Stimulated activated CD8-positive, alpha-beta memory T cell treated with anti-CD3 and anti-CD28 coated beads, Interleukin-4, amount 100 ng/mL, for 1 hour (primary cell): ENCODE measurements around the gene TCP11.

Experiments used
- DNase-seq, 2 donors: peaks; one replicate each; pipeline ENCODE4 v3.0.0-alpha.2; 2020; ENCODE audit warnings: low read depth in 2 of 2, low spot score in 1 of 2

Gene TCP11

DNA sequence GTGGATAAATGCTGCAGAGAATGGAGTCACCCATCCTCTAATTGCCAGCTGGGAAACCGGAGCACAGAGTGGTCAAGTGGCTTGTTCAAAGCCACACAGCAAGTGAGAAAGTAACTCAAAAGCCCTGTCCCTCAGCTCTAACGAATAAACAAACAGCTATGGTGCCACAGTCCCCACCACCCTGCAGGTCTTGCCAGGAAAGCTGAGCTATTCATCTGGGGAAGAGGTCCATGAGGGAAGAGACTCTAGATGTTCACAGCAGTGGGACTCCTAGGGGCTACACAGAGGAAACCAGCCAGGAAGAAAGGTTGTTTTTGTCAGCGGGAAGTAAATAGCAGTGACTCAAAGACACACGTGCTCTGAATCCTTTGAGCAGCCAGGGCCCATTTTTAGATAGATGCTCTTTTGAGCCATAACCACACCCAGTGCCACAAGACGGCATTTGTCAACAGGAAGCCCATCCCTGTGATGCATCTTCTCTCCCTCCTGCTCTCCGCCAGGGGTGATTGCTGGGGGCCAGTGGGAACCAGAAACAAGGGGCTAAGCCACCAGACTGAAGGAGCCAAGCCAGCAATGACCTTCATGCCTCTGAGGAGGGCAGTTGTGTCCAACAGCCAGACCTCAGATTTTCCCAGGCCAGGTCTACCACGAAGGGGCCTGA lies 32.4 kb upstream of the TCP11 start:
- no peak for DNase-seq

DNA sequence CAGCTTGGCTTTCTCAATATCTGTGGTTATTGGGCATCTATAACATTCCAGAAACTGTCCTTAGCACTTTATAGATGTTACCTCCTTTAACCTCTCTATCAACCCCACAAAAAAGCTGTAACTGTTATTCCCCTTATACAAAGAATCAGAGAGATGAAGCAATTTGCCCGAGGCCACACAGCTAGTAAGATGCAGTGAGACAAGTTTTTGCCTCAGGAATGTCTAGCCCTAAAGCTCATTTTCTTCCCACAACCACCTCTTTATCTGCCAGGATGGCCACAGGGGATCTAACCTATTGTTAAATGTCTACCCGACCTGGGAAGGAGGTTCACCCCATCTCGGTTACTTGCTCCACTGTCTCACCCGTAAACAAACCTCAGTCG lies 31.9 kb upstream of the TCP11 start:
- no peak for DNase-seq

DNA sequence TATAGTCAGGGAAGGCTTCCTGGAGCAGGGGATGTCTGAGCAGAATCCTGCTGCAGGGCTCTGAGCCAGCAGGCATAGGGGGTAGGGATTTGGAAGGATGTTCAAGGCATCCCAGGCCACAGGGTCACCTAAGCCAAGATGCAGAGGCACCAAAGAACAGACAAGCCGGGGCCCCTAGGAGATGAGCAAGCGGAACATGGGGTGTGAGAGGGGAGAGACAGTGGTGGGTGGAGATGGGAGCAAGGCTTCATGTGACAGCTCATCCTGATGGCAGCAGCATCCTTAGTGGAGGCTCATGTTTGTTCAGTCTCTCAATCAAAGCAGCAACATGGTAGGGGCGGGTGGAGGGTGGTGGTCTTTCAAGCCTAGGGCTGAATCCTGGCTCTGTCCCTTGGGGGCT lies 29.8 kb upstream of the TCP11 start:
- DNase-seq = no peak

DNA sequence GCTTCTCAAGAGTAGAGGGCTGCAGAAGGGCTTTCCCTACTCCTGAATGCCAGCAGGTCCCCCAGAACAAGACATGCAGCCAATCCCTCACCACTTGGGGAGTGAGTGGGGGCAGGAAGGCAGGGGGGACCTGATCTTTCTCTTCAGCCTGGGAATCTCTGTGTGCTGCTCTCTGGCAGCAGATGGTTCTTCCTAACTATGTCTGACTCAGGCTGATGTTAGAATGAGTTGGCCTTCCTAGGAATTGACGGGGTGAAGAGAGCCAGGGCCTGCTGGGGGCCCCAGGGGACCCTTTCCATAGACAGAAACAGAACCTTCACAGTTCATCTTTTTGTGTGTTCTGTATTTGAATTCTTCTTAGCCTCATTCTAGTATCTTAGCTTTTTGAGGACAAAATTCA lies 29.0 kb upstream of the TCP11 start:
- no peak for DNase-seq

DNA sequence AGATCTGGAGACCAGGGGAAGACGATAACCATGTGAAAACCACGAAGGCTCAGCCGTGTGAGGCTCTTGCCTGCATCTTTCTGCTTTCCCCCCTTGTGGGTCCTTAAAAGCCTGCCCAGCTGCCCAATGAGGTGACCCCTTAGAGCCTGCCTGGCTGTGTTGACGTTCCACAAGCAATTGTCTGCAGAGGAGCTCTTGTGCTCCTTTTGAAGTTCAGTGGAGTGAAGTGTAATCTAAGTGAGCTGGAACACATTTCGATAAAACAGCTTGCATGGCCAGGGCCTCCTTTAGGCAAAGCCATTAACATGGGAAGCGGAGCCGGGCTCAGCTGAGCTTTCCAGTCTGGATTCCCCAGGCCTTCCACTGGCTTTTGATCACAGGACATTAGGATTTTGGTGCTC lies 27.3 kb upstream of the TCP11 start:
- no peak for DNase-seq

DNA sequence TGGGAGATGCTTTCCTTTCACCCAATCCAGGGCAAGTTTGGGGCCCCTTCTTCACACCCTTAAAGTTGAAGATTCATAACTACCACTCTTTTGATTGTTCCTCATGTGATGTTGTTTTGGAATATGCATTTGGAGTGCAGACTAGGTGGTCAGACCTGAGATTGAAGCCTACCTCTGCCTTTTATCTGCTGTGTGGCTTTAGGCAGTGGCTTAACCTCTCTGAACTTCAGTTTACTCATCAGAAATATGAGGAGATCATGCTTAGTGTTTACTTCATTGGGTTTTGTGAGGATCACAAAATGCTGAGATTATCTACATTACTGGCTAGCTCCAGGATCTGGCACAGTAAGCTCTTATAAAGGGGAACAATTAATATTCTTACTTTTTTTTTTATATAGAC lies 26.4 kb upstream of the TCP11 start:
- DNase-seq = no peak

DNA sequence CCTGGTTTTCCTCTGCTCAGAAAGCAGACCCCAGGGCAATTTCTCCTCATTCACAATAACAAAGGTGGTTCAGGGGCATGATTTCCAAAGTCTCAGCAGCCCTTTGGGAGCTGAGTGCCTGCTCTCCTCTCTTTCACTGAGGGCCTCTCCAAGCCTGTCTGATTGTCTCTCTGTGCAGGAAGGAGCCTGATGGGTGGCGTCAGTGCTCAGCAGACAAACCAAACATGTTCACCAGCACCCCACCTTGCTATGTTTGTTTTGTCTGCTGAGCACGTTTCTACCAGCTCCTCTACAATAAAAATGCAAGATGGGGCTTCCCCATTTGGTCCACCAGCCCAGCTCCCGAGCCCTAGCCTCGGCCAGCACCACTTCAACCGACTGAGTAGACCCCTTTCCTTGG lies 25.4 kb upstream of the TCP11 start:
- no peak for DNase-seq

DNA sequence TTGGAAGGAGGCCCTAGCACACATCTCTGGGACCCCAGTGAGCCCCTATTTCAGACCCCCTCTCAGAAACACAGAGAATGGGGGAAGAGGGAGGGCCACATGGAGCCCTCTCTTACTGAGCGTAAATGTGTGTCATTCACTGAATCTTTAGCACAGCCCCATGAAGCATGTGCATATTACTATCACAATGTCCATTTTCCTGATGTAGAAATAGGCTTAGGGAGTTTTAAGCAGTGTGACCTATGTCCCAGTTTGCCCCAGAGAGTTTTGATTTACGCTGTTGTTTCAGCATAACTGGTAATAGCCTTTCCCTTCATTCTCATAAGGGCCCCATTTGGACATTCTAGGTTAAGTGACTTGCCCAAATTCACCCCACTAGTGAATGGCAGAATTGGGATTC lies 25.0 kb upstream of the TCP11 start:
- no peak for DNase-seq

DNA sequence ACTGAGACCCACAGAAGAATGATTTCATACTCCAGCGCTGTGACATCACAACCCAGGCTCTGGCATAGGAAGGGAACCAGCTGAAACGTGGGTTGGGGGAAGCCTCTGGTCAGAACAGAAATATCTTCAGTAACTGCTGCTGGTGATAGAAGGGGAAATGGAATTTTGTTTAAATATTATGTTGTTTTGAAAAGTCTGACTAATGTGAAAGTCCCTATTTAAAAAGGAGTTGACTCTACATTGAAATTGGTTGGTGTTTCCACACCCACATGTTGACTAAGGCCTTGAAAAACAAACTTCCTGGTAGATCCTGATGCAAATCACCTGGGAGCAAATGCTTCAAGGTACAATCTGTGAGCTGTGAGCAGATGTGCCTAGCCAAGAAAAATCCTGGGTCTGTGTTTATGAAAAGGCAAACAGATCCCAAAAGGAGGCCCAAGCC lies 24.5 kb upstream of the TCP11 start:
- DNase-seq = no peak

DNA sequence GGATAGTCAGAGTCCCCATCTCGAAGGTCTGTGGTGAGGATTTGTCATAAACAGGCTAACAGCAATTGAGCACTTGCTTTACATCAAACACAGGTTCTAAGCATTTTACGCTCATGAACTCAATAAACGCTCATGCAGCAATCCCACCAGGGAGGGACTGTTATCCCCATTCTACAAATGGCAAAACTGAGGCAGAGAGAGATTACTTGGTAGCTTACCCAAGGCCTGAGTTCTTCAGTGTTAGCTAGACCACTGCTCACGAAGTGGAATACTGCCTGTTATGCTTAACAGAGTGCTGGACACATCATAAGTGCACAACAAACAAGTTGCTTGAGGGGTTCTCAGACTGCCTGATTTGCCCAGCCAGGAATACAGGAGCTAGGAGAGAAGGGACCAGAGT lies 23.7 kb upstream of the TCP11 start:
- no peak for DNase-seq

DNA sequence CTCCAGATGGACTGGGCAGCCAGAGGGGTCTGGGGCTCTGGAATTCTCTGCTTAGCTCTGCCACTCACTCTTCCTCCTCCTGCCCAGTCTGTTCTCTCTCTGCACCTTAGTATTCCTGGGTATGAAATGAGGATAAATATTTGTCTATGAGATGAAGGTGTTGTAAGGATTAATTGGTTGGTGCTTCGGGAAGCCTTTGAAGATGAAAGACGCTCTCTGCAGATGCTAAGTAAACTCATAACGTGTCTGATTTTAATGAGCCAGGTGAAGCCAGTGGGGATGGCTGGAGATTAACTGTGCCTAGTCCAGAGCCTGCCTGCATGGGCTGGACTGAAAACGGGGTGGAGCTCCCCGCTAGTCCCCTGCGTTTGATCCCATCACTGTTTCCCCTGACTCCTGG lies 23.1 kb upstream of the TCP11 start:
- no peak for DNase-seq

DNA sequence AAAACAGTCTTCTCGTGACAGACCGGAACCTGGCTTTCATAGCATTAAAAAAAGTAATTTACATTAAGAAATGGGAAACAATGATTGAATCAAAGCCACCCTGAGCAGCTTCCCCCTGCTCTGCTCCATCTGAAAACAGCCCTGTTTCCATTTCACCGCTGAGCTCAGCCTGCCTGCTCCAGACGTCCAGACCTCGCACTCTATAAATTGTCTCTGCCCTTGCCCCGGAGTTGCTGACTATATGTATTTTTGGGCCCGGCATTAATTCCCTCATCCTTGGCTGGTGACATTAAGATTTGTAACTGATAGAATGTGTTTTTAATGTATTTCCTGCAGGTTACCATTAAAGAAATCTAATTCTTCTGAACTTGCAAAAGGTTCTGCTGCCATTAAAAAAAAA lies 22.7 kb upstream of the TCP11 start:
- no peak for DNase-seq

DNA sequence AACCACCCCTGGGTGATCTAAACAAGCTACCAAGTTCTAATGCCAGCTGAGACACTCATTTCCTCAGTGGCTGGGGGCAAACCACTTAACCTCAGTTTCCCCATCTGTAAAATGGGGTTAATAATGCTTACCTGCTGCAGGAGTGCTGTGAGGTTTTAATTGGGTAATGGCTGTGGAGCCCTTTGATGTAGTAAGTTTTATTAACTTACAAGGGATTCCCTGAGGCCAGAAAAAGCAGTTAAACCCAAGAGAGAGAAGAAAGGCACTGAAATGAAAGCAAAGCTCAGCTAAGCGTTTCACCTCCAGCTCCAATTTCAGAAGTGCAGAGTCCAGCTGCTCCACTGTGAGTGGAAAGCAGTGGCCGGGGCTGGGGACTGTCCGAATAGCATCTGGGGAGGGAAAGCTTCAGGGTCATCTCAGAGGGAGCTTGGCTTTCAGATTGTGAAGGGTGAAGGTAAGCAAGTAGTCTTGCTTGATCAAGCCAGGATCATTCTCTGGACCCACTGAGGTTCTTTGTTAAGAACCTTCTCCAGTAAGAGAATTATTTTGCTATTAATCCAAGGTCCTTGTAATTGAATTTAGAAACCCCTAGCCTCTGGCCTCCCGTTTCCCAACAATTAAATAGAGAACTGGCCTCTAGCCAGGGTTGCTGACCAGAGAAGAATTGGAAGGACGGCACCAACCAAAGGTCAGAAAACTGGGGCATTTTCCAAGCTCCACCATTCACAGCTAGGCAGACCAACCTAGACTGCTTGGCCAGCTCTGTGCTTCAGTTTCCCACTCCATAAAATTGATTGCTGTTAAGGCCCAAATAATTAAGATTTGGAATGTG lies 20.9 kb upstream of the TCP11 start:
- DNase-seq = no peak

DNA sequence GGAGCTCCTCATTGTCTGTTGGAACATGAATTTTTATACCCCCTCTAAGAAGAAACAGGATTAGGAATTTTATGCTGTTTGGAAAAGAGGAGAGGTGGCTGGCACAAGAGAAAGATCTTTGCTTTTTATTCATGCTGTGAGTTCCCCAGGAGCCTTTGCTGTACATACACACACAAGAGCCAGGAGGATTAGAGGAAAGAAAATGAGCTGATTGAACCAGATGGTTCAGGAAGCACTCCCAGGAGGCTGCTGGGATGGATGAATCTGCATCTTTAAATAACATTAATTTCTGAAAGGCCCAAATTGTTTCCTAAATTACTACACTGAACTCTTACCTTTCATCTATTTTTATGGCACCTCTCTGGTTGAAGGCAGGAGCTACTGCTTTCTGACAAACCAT lies 20.1 kb upstream of the TCP11 start:
- no peak for DNase-seq

DNA sequence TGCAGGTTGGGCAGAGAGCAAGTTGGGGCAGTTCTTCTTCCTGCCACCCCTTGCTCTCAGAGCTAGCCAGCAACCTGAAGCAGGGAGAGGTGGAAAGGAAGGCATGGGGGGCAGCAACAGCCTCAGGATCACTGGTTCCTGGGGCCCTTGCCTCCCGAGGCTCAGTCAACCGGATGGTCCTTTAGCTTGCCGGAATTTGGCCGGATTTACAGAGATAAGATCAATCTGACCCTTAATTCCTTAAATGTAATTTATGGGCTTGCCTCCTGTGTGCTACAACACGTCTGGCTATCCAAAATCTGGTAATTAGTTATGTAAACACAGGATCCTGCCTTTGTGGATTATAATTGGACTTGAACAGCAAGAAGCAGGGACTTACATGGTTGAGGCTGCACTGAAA lies 19.5 kb upstream of the TCP11 start:
- DNase-seq = no peak

DNA sequence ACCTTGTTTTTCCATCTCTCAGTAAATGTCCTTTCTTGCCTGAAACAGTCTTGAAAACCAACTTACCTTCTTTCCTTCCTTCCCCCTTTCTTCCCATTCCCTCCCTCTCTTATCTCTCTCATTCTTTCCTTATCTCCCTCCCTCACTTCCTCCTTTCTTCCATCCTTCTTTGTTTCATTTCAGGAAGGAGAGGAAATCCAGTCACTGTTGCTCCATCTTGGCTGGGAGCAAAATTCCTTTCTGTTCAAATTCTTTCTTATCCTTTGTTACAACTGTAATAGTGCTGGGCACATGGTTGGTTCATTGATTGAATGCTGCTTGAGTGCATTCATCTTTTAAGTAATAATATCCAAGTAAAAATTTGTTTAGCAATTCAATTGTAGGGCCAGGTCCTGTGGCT lies 17.4 kb upstream of the TCP11 start:
- DNase-seq = no peak

DNA sequence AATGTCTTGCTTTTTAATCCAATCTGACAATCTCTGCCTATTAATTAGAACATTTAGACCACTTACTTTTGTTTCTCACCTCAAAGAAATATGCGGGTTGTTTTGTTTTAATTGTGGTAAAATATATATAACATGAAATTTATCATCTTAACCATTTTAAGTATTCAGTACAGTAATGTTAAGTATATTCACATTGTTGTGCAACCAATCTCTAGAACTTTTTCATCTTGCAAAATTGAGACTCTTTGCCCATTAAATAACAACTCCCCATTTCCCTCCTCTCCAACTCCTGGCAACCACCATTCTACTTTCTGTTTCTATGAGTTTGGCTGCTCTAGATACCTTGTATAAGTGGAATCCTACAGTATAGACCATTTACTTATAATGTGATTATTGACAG lies 13.8 kb upstream of the TCP11 start:
- no peak for DNase-seq

DNA sequence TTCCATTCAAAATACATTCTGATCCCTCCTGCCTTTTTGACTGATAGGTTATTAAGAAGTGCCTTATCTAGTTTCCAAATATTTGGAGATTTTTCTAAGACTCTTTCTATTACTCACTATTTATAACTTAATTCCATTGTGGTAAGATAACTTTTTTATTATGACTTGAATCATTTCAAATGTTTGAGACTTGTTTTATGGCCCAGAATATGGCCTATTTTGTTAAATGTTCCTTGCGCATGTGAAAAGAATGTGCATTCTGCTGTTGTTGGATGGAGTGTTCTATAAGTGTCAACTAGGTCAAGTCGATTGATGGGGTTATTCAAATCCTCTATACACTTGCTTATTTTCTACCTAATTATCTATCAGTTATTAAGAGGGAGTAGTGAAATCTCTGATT lies 13.1 kb upstream of the TCP11 start:
- DNase-seq = no peak

DNA sequence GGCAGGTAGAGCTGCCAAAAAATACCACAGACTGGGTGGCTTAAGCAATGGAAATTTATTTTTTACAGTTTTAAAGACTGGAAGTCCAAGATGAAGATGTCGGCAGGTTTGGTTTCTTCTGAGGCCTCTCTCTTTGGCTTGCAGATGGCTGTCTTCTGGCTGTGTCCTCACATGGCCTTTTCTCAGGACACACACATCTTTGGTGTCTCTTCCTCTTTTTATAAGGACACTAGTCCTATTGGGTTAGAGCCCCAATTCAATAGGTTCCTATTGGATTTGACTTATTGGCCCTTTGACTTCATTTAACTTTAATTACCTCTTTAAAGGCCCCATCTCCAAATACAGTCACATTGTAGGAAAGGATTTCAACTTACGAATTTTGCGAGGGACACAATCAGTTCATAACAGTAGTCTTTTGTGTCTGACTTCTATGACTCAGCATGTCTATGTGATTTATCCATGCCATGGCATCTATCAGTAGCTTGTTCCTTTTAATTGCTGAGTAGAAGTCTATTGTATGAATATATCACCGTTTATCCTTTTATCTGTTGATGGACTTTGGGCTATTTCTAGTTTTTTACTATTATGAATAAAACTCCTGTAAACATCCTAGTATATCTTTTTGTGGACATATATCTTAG lies 11.0 kb upstream of the TCP11 start:
- DNase-seq = no peak

DNA sequence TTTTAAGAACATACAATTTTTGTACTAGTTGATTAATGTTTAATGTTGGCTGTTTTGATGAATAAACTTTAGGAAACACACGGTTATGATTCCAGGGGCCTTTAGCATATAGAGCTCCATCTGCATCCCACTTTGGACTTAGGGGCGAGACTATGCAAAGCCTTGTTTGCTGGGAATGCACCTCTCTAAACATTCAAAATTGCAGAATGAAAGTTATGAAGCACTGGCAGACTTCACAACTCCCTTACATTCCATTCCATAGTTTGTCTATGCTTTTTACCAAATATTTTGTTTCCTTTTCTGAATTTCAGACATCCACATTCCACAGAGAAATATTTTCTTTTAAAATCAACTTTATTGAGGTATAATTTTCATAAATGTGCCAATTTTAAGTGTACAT lies 10.3 kb upstream of the TCP11 start:
- no peak for DNase-seq

DNA sequence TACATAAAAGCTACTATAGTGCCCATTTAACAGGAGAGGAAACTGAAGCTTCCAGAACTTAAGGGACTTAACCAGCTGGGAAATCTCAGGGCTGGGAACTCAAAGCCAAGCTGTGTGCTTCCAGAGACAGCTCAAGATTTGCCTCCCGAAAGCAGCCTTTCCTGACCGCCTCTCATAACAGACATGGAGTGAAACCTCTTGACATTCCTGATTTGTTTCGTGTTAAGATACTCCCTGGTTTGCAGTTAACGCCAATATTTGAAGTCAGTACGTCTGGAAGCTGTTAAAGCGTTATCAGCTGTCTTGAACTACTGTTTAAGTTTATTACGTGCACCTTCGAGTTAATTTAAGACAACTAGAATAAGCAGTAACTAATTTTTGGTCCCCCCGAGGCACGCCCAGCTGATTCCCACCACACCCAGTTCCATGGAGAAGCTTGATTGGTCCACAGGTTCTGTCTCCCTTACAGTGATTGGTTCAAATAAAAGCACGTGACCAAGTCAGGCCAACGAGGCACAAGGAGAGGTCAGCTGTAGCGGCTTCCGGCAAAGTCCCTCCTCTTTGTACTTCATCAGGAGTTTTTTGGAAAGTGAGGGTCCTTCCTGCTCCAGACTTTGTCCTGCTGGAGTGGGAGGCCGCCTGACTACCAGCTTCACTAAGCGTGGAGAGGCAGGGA lies 8.9 kb upstream of the TCP11 start:
- DNase-seq = no peak

DNA sequence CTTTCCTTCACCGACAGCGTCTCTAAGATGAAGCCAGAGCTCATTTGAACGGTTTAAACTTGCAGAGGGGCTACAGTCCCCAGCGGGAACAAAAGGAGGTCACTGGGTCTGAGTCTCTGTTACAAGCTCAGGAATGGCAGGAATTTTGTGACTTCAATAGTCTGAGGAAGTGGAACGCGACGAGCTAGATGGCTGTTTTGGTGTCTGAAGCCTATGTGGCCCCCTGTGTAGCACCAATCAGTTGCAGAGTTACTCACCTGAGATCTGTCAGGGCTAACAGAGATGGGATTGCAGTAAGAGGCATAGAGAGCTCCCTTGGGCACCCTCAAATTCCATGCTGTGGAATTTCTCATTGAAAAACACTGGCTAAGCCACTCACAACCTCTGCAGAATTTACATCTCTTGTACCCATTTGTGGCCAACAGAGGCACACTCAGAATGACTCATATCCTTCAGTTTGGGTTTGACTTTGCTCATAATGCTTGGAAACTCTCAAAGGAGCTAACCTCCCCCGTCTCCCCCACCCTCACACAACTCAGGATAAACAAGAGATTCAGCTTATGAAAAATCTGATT lies 7.1 kb upstream of the TCP11 start:
- no peak for DNase-seq
